Stimulated activated CD8-positive, alpha-beta memory T cell treated with anti-CD3 and anti-CD28 coated beads, Interleukin-12 subunit alpha, Interleukin-12 subunit beta, amount 100 ng/mL, for 24 hours (primary cell): ENCODE measurements around the gene PI4KA.
"Not testable (repeated sequence)": the region's sequence is repeated elsewhere in the genome, so short reads cannot be mapped to it uniquely, and the experiment has no call there.

Experiments
- DNase-seq: peaks from one replicate; pipeline ENCODE4 v3.0.0-alpha.2; 2020; ENCODE audit errors: extremely low read depth

PI4KA gene

GRCh38 chr22:20847318-20847822 is 11.2 kb downstream of the PI4KA start:
- no peak for DNase-seq

DNA sequence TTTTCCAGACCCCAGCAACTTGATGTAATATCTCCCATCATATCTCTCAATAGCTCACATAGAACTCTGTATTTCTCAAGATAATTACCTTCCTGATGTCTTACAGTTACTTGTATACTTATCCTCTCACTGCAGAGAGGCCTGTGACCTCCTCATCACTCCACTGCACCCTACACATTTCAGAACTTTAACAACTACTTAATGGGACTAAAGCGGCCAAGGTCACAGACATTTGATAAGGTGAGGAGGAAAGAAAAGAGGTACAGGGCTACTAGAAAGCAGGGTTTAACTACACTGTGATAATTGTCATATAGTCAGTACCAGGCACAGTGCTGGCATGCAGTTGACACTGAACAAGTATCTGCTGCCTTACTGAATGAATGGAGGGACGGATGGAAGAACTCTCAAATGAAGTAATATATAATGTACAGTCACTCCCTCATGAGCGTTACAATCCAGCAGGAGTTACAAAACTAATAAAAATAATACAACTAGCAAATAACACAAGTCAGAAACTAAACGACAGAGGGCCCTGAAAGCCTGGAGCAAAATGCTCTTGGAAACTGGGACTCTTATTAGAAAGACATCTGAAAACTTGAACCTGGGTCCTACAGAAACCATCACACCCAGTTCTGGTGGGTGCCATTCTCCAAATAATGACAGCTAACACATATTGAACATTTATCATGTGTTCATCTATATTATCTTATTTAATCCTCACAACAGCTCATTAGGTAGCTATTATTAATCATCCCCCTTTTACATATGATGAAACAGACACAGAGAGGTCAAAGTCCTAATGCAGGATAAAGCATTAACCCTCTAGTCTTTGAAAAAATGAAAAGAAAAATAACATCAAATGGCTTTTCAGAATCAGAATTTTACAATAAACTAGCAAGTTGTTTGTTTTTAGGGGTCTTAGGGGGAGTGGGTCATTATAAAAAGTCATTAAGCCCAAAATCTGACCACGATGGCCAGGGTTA is 14.3 kb downstream of the PI4KA start:
- DNase-seq, result no peak

DNA sequence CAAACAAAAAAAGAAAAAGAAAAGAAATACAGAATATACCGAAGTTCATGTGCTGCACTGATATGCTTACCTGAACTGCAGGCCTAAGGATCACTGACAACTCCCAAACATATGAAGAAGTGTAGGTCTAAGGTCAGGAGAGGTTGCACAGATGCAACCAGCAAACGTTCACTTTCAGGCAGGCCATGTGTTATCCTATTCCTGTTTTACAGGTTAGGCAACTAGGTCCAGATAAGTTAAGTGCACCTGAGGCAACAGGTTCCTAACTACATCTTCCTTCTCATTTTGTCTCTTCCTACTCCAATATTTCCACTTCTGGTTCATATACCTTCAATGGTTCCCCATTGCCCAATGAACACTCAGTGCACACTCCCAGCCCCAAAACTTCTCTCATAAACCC is 15.1 kb downstream of the PI4KA start:
- no peak for DNase-seq

- no peak for DNase-seq
These were observed 17.8 kb downstream of the PI4KA start for GRCh38 chr22:20840646-20841371.

- DNase-seq, result no peak
These were observed 18.6 kb downstream of the PI4KA start for GRCh38 chr22:20839837-20840645.

GRCh38 chr22:20839354-20839753 is 19.3 kb downstream of the PI4KA start:
- DNase-seq, result not testable (repeated sequence)

GRCh38 chr22:20836987-20837823 is 21.4 kb downstream of the PI4KA start:
- no peak for DNase-seq

- no peak for DNase-seq
These were observed 23.9 kb downstream of the PI4KA start for GRCh38 chr22:20834725-20835124.

DNA sequence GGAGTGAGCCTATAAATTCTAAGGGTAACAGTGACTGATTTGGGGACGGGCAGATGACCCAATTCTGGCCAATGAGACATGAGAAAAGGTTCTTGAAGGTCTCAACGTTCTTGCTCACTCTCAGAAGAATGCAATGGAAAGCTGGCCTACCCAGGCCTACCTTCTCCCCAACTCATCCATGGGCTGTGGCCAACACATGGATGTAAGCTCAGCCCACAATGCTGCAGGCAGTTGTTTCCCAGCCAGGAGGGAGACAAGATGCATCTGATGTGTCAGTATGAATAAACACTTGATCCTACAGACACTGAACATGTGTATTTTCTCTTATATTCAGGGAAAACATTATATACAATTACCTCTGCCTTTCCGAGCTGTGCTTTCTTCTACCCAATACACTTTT is 24.4 kb downstream of the PI4KA start:
- no peak for DNase-seq

- no peak for DNase-seq
These were observed 25.4 kb downstream of the PI4KA start for GRCh38 chr22:20833225-20833665.

- no peak for DNase-seq
These were observed 29.0 kb downstream of the PI4KA start for GRCh38 chr22:20829491-20830134.

DNA sequence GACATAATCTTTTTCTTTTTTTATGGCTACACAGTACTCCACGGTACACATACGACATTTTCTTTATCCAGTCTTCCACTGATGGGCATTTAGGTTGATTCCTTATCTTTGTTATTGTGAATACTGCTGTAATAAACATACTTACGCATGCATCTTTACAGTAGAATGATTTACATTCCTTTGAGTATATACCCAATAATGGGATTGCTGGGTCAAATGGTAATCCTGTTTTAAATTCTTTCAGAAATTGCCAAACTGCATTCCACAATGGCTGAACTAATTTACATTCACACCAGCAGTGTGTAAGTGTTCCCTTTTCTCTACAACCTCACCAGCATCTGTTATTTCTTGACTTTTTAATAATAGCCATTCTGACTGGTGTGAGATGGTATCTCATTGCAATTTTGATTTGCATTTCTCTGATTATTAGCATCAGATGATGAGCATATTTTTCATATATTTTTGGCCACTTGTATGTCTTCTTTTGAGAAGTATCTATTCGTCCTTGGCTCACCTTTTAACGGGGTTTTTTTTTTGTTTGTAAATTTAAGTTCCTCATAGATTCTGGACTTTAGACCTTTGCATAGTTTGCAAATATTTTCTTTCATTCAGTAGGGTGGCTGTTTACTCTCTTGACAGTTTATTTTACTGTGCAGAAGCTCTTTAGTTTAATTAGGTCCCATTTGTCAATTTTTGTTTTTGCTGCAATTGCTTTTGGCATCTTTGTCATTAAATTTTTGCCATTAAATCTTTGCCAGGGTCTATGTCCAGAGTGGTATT is 32.0 kb downstream of the PI4KA start:
- DNase-seq, result not testable (repeated sequence)

GRCh38 chr22:20825624-20826023 is 33.0 kb downstream of the PI4KA start:
- DNase-seq, result no peak

DNA sequence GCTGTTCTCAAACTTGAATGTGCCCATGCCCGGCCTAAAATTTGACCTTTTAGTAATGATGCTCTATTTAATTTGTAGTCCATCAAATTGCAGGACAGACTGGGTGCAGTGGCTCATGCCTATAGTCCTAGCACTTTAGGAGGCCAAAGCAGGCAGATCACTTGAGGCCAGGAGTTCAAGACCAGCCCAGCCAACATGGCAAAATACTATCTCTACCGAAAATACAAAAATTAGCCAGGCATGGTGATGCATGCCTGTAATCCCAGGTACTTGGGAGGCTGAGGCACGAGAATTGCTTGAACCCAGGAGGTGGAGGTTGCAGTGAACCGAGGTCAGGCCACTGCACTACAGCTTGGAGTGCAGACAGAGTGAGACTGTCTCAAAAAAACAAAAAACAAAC is 33.4 kb downstream of the PI4KA start:
- not testable (repeated sequence) for DNase-seq

GRCh38 chr22:20823264-20823663 is 35.3 kb downstream of the PI4KA start:
- no peak for DNase-seq

- no peak for DNase-seq
These were observed 36.4 kb downstream of the PI4KA start for GRCh38 chr22:20822240-20822639.

DNA sequence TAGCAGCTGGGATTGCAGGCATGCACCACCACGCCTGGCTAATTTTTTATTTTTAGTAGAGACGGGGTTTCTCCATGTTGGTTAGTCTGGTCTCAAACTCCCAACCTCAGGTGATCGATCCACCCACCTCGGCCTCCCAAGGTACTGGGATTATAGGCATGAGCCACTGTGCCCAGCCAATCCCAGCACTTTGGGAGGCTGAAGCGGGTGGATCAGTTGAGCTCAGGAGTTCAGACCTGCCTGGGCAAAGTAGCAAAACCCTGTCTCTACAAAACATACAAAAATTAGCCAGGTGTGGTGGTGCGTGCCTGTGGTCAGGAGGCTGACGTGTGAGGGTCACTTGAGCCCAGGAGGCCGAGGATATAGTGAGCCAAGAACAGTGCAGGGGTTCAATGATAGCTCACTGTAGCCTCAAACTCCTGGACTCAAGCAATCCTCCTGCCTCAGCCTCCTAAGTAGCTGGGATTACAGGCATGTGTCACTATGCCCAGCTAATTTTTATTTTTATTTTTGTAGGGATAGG is 36.8 kb downstream of the PI4KA start:
- DNase-seq, result not testable (repeated sequence)

- DNase-seq, result no peak
These were observed 39.1 kb downstream of the PI4KA start for GRCh38 chr22:20819471-20819870.

GRCh38 chr22:20818471-20818870 is 40.1 kb downstream of the PI4KA start:
- no peak for DNase-seq
